ENCODE results near the gene ZNF433. TPM values are rescaled to one million over a fixed set of nuclear protein-coding genes. Genes with fewer than 3 reads are reported as not detected.

ZNF433 gene
- total and polyA plus RNA-seq, 10 of the 15 experiments (the other 5 are each of a cell fraction or from before 2014, with no cell fraction given) = 0.79 to 2.9 (median 1.7) TPM

DNA sequence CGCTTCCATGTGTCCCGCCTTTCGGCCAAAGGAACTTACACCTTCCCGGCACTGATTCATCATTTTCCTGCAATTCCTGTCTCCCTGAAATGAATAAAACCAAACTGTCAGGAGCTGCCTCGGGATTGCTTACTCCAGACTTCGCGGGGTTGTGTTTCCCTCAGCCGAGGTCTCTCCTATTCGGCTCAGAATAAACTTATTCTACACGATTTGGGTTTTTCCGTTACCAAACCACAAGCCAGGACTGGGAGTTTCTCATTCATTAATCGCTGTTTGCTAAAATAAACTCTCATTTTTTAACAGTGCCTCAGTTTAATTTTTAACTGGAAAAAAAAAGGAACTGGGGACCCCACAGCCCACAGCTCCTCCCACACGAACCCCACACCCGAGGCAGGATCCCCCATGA is 16.6 kb upstream of the ZNF433 start (continued):
- TF ChIP-seq, protein P1, sequence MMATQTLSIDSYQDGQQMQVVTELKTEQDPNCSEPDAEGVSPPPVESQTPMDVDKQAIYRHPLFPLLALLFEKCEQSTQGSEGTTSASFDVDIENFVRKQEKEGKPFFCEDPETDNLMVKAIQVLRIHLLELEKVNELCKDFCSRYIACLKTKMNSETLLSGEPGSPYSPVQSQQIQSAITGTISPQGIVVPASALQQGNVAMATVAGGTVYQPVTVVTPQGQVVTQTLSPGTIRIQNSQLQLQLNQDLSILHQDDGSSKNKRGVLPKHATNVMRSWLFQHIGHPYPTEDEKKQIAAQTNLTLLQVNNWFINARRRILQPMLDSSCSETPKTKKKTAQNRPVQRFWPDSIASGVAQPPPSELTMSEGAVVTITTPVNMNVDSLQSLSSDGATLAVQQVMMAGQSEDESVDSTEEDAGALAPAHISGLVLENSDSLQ (IDR thresholded peaks at IDR 0.05) = no peak
- TF ChIP-seq, protein P2, sequence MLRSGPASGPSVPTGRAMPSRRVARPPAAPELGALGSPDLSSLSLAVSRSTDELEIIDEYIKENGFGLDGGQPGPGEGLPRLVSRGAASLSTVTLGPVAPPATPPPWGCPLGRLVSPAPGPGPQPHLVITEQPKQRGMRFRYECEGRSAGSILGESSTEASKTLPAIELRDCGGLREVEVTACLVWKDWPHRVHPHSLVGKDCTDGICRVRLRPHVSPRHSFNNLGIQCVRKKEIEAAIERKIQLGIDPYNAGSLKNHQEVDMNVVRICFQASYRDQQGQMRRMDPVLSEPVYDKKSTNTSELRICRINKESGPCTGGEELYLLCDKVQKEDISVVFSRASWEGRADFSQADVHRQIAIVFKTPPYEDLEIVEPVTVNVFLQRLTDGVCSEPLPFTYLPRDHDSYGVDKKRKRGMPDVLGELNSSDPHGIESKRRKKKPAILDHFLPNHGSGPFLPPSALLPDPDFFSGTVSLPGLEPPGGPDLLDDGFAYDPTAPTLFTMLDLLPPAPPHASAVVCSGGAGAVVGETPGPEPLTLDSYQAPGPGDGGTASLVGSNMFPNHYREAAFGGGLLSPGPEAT (IDR thresholded peaks at IDR 0.05; ENCODE audit: low read depth) = peak; percentile 44; the same call in 1 of the 2 replicates
- TF ChIP-seq PAX8 (IDR thresholded peaks at IDR 0.05) (no peak), EED (IDR thresholded peaks at IDR 0.05; ENCODE audit: low read depth) (no peak)

DNA sequence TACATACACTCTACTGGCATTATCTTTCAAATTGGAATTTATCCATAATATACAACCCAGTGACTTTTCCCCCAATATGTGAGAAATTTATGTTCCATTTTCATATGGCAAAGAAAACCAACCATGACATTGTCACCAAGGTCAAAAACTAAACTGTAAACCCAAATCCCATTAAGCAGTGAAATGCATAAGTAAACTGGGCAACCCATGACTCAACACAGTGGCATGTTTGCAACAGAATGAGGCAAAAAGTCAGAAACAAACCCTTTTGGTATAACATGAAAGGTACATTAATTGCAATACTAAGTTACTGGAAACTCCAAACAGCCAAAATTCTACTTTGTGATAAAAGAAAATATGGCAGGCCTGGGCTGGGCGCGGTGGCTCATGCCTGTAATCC is 12.4 kb upstream of the ZNF433 start:
- POLR2A ChIA-PET = no interaction called here
- 100% methylated on average over 2 of the region's 2 CpGs for WGBS (ENCODE audit: insufficient coverage, insufficient replicate concordance, low lambda C conversion rate, missing lambda C conversion rate)

More for the DNA sequence above, 12.4 kb upstream of the ZNF433 start:
- Histone ChIP-seq H3K9ac (ENCODE audit: control insufficient read depth, insufficient read depth, low read length) (no peak overlapping the region), H4K20me1 (ENCODE audit: control insufficient read depth, insufficient read depth) (no peaks in the 10 kb centered on the region), H3K9me3 (replicated peaks; ENCODE audit: control insufficient read depth, insufficient read depth, low read length) (peaks cover 33% of the 10 kb centered on the region), H3K4me1 (ENCODE audit: control insufficient read depth, insufficient read depth, low read length) (no peaks in the 10 kb centered on the region), H3K4me2 (ENCODE audit: control insufficient read depth, insufficient read depth) (no peak overlapping the region), H2AFZ (ENCODE audit: control insufficient read depth, low read depth, low read length) (no peak overlapping the region), H3K79me2 (ENCODE audit: control insufficient read depth, insufficient read depth, low read length) (peaks cover 1% of the 10 kb centered on the region; the same call in 1 of the 2 replicates), H3K27me3 (replicated peaks in 1 of 2; ENCODE audit: control insufficient read depth in 2 of 2, insufficient read depth in 2 of 2, low read length in 1 of 2) (no peaks in the 10 kb centered on the region), H3K27ac (ENCODE audit: control insufficient read depth, insufficient read depth) (no peak overlapping the region), H3K36me3 (ENCODE audit: control insufficient read depth in 2 of 2, insufficient read depth in 2 of 2, low read length in 1 of 2) (peaks cover 0 to 3% of the 10 kb centered on the region in 2 experiments; a peak in 2 of 4 replicates), H3K4me3 (no peak overlapping the region)
- ATAC-seq (no peak), FAIRE-seq (no peak), DNase-seq (ENCODE audit: low read depth, low spot score) (no peak)
- CTCF ChIA-PET = no interaction called here
- no TSS peak for BruUV-seq (replicated peaks)
- RAD21 ChIA-PET (ENCODE audit: unreplicated experiment) = no interaction called here
- in situ Hi-C loops (cut with MboI) (no loop called here), intact Hi-C loops (cut with micrococcal nuclease; ENCODE audit: unreplicated experiment) (no loop called here)
- SMC1A ChIA-PET (ENCODE audit: uncharacterized antibody, unreplicated experiment) = interaction anchor here (0.6 kb wide), 1 partner anchor 9 kb away, joined by 3 read pairs; no protein-coding TSS in a partner anchor
- no peak for TF ChIP-seq ZNF24 (IDR thresholded peaks at IDR 0.05)
- TF ChIP-seq, protein P3, sequence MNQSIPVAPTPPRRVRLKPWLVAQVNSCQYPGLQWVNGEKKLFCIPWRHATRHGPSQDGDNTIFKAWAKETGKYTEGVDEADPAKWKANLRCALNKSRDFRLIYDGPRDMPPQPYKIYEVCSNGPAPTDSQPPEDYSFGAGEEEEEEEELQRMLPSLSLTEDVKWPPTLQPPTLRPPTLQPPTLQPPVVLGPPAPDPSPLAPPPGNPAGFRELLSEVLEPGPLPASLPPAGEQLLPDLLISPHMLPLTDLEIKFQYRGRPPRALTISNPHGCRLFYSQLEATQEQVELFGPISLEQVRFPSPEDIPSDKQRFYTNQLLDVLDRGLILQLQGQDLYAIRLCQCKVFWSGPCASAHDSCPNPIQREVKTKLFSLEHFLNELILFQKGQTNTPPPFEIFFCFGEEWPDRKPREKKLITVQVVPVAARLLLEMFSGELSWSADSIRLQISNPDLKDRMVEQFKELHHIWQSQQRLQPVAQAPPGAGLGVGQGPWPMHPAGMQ (IDR thresholded peaks at IDR 0.05; ENCODE audit: borderline replicate concordance) = no peak
- TF ChIP-seq, protein P4, sequence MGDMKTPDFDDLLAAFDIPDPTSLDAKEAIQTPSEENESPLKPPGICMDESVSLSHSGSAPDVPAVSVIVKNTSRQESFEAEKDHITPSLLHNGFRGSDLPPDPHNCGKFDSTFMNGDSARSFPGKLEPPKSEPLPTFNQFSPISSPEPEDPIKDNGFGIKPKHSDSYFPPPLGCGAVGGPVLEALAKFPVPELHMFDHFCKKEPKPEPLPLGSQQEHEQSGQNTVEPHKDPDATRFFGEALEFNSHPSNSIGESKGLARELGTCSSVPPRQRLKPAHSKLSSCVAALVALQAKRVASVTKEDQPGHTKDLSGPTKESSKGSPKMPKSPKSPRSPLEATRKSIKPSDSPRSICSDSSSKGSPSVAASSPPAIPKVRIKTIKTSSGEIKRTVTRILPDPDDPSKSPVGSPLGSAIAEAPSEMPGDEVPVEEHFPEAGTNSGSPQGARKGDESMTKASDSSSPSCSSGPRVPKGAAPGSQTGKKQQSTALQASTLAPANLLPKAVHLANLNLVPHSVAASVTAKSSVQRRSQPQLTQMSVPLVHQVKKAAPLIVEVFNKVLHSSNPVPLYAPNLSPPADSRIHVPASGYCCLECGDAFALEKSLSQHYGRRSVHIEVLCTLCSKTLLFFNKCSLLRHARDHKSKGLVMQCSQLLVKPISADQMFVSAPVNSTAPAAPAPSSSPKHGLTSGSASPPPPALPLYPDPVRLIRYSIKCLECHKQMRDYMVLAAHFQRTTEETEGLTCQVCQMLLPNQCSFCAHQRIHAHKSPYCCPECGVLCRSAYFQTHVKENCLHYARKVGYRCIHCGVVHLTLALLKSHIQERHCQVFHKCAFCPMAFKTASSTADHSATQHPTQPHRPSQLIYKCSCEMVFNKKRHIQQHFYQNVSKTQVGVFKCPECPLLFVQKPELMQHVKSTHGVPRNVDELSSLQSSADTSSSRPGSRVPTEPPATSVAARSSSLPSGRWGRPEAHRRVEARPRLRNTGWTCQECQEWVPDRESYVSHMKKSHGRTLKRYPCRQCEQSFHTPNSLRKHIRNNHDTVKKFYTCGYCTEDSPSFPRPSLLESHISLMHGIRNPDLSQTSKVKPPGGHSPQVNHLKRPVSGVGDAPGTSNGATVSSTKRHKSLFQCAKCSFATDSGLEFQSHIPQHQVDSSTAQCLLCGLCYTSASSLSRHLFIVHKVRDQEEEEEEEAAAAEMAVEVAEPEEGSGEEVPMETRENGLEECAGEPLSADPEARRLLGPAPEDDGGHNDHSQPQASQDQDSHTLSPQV (IDR thresholded peaks at IDR 0.05) = no peak
- no peak for TF ChIP-seq NRF1 (conservative IDR thresholded peaks at IDR 0.05; ENCODE audit: low read depth, low read length)
- TF ChIP-seq SRF (IDR thresholded peaks at IDR 0.05; ENCODE audit: low read depth in 2 of 2, low read length in 2 of 2) = no peak
- no peak for TF ChIP-seq HDGF (IDR thresholded peaks at IDR 0.05)
- no peak for TF ChIP-seq TCF12 (IDR thresholded peaks at IDR 0.05; ENCODE audit: low read depth, low read length)

Measured in GM12878 (cell line).